HG02884 (cell line): Measurements from ENCODE around the gene THNSL1.
"Not testable (repeated sequence)": the region's sequence is repeated elsewhere in the genome, so short reads cannot be mapped to it uniquely, and the experiment has no call there.

ENCODE experiments used
- ATAC-seq: cut with Tn5 transposase; IDR thresholded peaks from one replicate; pipeline ENCODE4 v1.9.1; 2021; ENCODE audit warnings: mild to moderate bottlenecking, moderate library complexity; ENCODE audit not compliant: unreplicated experiment

THNSL1 gene, protein sequence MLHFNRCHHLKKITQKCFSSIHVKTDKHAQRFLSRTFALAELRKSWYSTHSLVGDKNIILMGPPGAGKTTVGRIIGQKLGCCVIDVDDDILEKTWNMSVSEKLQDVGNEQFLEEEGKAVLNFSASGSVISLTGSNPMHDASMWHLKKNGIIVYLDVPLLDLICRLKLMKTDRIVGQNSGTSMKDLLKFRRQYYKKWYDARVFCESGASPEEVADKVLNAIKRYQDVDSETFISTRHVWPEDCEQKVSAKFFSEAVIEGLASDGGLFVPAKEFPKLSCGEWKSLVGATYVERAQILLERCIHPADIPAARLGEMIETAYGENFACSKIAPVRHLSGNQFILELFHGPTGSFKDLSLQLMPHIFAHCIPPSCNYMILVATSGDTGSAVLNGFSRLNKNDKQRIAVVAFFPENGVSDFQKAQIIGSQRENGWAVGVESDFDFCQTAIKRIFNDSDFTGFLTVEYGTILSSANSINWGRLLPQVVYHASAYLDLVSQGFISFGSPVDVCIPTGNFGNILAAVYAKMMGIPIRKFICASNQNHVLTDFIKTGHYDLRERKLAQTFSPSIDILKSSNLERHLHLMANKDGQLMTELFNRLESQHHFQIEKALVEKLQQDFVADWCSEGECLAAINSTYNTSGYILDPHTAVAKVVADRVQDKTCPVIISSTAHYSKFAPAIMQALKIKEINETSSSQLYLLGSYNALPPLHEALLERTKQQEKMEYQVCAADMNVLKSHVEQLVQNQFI

DNA sequence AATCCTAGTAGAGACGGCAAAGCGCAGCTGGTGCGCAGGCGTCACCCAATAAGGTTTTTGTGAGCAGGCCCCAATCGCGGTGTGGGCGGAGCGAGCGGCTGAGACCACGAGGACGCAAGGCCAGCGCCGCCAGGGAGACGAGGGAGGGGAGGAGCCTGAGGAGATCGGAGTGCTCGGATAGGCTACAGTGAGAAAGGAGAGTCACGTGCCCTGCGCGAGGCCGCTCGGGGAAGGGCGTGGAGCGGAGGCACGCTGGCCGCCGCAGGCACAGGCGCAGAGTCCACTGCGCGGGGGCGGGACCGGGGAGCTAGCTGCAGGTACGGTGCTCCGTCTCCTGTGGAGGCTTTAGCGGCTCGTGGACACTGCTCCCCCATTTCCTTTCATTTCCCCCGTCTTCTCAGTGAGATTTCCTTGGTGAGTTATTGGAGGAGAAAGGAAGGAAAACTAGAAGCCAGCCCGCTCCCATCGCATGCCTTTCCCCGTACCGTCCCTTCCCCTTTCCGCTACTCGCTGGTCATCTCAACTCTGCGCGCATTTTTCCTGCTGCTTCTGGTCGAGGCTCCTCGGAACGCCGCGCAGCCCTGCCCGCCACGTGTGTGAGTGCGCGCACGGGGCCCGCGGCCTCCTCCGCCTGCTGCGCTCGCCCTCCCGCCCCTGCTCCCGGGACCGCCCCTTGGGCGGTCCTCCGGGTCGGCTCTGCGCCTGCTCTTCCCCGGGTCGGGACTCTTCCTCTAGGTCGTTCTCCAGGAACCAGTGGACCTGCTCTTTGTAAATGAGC lies at the start of gene THNSL1:
Gene THNSL1 (plus strand): TSS at position 237 of the 778 bp plus-strand sequence. CDS start 6,612 bp downstream, outside the sequence.
- peak; percentile 96 for ATAC-seq

DNA sequence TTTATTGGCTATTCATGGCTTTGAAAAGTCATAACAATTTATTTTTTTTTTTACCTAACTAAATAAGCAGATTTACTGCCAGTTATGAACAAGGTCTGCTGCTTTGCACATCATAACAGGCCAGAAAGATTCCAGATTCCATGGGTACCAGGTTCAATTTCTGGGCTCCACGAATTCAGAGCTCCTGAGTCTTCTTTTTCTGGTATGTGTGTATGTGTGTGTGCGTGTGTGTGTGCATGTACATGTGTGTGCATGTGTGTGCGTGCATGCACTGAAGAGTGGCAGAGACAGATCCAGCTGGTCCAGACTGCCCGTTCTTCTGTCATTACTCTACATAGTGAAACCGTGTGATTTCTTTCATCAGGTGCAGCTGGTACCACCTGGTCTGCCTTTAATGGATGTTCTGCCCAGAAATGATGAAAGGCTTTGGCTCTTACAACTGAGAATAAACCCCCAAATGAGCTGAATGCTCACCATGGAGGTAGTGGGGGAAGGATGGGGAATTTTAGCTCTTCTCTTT lies 49.4 kb upstream of the THNSL1 start:
- no peak for ATAC-seq

DNA sequence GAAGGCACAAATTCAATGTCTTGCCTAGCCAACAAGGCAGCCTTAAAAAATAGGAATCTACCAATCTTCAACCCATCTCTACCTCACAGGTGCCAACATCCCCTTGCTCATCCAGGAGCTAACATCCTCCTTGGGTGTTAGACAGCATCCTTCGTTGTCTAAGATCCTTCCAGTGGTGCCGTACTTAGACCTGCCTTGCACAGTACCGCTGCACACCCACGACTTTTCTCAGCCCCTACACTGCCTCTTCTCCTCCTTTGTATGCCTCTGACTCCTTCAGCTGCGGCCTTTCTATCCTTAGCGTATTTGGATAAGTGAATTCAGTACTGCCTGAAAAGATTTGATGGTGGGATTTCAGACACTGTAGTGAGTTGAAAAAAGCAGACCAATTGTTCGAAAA lies 48.1 kb upstream of the THNSL1 start:
- ATAC-seq: no peak

DNA sequence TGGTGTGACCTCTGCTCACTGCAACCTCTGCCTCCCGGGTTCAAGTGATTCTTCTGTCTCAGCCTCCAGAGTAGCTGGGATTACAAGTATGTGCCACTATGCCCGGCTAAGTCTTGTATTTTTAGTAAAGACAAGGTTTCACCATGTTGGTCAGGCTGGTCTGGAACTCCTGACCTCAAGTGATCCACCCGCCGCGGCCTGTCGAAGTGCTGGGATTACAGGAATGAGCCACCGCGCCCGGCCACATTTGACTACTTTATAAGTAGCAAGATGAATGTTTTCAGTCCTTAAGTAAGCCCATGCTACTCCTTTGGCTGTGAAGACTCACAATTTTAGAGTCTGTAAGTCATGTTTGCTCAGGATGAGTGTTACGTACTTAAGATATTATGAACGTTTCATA lies 47.5 kb upstream of the THNSL1 start:
- not testable (repeated sequence) for ATAC-seq

DNA sequence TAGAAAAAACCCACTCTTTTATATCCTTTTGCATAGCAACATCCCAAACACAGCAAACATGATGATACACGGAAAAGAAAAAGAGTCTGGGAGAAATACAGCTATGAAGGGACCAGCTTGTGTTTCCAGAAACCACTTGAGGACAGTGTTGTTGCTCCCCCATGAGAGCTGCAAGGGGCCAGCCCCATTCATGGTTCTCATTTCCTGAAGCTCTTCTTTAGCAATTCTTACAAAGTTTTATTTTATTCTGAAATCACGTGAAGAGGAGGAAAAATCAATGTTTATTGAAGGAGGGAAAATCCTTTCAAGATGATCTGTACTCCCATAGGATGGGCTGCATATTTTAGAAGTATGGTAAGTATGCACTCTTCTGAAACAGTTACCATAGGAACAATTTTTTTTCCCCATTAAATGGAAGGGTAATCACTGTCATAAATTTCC lies 46.6 kb upstream of the THNSL1 start:
- ATAC-seq: no peak

DNA sequence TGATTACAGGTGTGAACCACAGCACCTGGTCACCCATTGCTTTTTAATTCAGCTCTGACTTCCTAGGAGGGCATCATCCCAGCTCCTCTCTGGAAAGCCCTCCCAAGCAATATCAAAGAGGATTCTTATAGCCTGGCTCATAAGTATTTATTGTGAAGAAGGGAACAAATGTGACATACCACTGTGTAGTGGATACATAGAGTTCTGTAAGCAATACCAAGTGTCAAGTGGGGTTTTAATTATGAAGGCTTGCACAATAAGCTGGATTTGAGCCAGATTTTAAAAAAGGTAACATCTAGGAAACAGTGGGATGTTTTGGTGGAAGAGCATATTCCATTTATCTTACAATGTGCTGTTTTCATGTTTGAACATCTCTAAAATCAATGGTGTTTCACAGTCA lies 45.0 kb upstream of the THNSL1 start:
- ATAC-seq: no peak

DNA sequence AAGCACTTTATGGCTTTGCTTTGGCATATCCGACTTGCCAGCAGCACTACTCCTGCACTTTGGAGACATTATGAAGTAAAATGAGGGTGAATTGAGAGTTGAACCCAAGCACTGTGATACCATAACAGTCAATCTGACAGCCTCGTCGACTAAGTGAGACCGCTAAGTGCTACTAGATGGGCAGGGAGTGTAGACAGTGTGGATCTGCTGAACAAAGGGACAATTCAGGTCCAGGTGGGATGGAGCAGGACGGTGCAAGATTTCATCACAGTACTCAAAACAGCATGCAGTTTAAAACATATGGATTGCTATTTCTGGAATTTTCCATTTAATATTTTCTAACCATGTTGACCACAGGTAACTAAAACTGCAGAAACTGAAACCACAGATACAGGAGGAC lies 43.2 kb upstream of the THNSL1 start:
- ATAC-seq: no peak

DNA sequence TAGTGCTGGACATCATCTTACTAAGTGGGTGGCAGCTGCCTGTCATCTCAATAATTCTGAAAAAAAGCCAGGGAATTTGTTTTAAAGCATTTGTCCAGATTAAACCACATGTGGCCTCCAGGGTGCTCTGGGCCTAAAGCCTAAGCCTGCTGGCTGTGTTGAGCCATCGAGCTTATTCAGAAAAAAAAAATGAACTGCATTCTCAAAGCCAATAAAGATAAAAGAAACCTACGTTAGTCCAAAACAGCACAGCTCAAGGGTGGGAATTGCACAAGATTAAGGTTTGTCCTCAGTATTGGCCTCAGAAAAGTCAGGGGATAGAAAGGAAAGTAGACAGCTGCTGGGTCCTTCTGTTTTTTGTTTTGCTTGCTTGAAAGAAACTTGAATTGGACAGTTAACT lies 41.4 kb upstream of the THNSL1 start:
- ATAC-seq: no peak

DNA sequence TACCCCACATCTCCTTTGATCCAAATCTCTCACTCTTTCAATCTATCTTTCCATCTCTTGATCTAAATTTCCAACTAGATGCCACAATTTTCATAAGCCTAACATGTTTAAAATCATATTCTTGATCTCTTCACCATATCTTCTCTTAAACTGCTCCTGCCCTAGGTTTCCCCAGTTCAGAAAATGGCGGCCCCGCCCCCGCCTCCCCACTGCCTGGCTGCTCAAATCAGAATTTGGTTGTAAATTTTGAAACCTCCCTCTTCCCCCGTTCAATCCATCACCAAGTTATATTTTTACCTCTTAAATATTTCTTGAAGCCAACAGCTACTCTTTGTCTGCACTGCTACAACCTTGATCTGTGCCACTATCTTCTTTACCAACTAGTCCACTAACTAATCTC lies 36.7 kb upstream of the THNSL1 start:
- no peak for ATAC-seq

DNA sequence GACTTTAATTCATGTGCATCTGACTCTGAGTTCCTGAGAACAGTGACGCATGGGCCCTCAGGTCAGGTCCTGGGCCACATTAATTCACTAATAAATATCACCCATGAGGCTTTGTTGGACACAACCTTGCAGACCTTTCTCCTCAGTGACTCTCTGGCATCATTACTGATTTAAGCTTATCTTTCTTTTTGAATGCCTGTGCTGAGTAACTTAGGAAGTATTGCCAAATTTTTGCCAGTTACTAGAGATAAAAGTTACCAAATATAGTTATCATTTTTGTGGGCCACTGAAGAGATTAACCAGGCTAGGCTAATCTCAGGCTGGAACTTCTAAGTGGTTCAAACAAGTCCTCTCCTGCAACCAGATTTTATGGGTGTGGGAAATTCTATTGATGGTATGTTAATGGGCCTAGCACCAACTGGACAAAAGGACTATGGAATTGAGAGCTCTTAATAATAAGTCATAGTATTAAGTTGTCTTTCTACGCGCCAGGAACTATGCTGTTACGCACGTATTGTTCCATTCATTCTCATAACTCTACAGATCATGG lies 35.2 kb upstream of the THNSL1 start:
- no peak for ATAC-seq

DNA sequence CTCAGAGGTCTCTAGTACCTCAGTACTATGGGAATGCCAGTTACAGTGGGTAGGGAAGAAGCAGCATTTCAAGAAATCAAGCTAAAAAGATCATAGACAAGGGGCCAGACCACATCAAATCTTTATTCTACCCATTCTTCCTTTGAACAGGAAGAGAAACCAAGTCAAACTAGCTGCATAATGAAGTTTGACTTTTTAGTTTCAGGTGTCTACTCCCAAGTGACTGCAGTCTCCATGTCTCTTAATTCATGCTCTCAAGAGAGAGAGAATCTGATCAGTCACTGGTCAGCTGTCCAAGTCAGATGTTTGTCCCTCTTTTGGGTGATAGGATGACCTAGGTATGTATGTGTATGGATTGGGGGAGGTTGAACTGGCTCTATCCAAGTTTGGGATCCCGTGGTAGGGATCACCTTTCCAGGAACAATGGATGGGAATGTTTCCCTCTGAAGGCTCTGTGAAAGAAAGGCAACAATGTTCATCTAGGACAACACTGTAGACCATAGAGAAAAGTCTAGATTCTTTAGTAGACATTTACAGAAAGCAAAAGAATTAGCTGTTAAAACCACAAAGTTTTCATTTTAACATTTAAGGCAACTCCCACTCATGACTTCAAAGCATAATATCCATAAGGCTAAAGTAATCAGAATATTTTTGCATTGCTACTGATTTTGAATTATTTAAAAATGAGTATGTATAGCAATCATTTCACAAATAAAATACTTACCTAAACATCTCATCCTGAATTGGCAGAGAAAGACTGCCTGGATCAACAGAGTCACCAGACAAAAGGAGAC lies 33.9 kb upstream of the THNSL1 start:
- peak; percentile 62 for ATAC-seq

DNA sequence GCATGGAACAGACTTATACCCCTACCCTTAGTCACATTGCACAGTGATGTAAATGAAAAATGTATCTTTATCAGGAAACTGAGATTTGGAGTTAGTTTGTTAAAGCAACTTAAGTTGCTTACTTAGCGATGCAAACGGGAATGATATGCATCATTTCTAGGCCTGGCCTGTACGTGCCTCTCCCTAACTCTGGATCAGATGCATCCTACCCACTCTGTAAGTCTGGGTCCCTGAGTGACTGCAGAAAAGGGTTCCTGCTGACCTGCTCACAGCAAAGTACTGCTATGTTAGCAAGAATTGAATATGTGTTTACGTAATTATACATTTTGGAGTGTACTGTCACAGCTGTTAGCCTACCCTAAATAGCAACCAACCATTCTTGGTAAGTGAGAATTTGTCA lies 33.3 kb upstream of the THNSL1 start:
- no peak for ATAC-seq

DNA sequence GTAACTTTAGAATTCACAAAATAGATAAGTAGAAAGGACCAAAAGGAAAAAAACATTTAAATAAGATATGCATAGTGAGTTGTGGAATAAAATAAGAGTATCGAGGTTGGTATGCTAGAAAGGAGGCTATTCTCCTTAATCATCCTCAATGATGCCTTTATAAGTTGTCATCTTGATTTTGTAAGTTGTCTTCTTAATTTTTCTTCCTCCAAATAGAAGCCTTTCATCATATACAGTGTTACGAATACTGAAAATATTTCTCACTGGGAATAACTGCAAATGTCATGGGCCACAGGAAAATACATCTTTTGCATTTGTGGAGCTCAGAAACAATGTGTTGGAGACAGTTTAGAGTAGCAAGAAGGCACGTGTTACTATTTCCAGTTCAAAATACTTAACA lies 32.5 kb upstream of the THNSL1 start:
- no peak for ATAC-seq

DNA sequence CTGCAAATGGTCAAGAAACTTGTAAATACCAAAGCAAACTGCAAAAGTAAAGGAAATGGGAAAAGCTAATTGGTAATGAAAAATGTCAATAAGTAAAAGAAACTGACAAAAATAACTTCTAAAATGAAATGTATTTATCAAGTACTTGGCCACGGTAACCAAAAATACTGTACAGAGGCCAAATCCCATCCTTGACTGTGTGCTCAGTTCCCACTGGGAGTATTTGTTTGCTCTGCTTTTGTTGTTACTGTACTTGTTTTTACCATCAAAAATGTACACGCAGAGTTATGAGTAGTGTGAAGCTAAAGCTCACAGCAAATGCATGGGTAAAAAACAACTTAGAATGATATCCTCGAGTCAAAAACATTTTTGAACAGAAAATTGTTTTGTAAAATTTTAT lies 31.5 kb upstream of the THNSL1 start:
- no peak for ATAC-seq

DNA sequence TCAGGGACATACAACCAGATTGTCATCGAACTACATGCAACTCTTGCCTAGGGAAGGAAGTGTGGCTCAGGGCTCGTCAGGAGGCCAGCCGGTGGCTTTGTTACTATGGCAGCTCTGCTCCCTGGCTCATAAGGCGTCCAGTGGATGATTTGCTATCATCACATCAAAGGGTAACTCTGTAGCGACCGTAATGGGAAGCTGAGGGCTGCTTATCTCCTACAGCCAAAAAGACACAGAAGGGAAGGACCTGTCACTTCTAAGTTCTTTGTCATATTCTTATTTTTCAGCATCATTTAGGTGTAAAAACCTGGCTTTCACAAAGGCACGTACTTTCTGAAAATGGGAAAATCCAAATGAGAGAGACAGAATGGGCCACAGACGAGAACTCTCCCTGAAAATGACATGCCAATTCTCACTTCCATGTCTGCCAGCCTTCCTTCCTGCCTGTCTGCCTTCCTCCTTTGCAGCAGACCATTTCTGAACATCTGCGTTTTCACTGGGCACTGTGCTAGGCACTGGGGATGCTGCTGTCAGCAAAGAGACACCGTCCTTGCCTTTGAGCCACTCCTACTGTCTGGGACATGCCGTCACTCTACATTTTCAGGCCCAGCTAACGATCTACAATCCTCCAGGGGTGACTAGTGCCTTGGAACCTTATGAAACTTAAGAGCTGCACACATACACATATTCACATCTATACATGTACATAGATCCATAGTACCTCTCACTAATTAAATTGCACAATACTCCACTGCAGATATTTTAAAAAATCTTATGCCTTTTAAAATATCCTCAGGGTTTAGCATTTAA lies 27.4 kb upstream of the THNSL1 start:
- ATAC-seq: no peak

DNA sequence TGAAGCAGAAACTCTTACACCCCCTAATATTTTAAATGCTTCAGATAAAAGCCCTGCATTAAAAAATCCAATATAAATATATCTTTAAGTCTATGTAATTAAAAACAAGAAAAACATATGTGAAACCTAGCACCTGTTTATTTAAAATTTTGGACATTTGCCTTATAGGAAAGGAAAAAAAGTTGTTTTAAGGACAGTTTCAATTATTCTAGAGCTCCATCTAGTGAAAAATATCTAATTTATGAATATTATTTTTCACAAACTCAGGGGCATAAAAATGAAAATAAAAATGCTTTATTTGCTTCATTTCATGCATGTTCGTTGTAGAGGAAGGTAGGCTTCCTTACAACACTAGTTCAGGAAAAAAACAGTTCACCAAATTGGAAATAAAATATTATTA lies 26.5 kb upstream of the THNSL1 start:
- ATAC-seq: no peak

DNA sequence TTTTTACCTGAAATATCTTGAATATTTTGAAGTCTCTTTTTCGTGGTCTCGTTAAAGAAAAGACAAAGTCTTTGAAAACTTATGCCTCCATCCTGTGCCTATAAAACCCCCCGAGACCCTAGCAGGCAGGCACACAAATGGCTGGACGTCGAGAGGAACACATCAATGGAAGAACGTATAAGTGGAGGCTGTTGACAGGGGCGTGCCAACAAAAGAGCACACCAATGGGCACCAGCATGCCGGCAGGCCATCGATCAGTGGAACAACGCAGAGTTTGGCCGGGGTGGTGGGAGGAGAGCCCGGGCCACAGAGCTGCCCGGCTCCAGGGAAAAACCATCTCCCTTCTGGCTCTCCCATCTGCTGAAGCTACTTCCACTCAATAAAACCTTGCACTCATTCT lies 25.1 kb upstream of the THNSL1 start:
- ATAC-seq: no peak

DNA sequence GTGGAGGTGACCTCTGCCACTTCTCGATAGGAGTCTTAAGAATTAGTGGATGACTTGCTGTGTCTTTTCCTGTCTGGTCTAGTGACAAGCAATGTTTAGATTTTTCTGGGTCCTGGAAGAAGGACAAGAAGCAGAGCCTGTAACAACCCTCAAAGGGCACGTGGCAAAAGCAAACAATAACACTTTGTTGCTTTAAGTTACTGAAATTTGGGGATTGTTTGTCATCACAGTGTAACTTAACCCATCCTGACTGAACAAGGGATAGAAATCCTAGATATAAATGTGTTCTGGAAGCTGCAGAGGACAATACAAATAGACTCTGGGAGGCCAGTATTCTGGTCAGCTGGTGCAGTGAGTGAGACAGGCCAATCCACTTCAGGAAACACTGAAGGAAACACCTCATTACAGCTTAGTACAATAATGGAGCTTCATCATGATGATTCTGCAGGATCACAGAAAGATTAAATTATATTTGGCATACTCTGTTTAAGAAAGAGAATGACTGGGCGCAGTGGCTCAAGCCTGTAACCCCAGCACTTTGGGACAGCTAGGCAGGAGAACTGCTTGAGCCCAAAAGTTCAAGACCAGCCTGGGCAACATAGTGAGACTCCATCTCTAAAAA lies 23.8 kb upstream of the THNSL1 start:
- ATAC-seq: no peak
